ENCODE measurements around the gene BRD1. TPM values are rescaled to one million over a fixed set of nuclear protein-coding genes. Genes with fewer than 3 reads are reported as not detected.

BRD1 gene
- total RNA-seq, 4 donors from 2014 or later: 32.2 to 51.8 (median 41.6) TPM

DNA sequence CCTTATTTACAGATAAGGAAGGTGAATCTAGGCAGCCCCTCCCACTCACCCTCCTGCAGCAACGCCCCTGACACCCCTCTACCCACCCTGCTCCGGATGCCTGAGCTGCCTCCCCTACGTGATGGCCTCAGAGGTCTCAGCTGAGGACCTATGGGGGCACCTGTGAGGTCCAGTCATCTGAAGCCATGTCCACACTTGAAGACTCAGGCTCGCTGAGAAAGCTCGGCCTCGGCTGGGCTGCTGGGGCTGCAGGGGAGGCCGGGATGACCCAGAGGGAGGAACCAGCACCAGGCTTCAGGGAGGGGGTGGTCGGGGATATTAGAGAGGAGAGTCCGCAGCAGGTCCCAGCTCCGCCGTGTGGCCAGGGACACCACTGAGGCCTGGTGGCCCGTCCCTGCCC lies 92.8 kb downstream of the BRD1 start:
- no peaks in the 10 kb centered on the region for H3K36me3 ChIP-seq
- no peaks in the 10 kb centered on the region for H3K27me3 ChIP-seq
- H3K4me3 ChIP-seq (replicated peaks in 1 of 3): no peak overlapping the region
- WGBS, 2 donors: 77 to 91% methylated on average over 6 to 7 of the region's 12 CpGs
- H3K4me1 ChIP-seq: no peaks in the 10 kb centered on the region
- no peak overlapping the region for H3K27ac ChIP-seq
- no peak for DNase-seq
- intact Hi-C loops (cut with DNase I): no loop called here
- no peaks in the 10 kb centered on the region for H3K9me3 ChIP-seq
- TF ChIP-seq, protein P1, sequence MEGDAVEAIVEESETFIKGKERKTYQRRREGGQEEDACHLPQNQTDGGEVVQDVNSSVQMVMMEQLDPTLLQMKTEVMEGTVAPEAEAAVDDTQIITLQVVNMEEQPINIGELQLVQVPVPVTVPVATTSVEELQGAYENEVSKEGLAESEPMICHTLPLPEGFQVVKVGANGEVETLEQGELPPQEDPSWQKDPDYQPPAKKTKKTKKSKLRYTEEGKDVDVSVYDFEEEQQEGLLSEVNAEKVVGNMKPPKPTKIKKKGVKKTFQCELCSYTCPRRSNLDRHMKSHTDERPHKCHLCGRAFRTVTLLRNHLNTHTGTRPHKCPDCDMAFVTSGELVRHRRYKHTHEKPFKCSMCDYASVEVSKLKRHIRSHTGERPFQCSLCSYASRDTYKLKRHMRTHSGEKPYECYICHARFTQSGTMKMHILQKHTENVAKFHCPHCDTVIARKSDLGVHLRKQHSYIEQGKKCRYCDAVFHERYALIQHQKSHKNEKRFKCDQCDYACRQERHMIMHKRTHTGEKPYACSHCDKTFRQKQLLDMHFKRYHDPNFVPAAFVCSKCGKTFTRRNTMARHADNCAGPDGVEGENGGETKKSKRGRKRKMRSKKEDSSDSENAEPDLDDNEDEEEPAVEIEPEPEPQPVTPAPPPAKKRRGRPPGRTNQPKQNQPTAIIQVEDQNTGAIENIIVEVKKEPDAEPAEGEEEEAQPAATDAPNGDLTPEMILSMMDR (IDR thresholded peaks at IDR 0.05): no peak
- no peak for TF ChIP-seq POLR2A (IDR thresholded peaks at IDR 0.05)

DNA sequence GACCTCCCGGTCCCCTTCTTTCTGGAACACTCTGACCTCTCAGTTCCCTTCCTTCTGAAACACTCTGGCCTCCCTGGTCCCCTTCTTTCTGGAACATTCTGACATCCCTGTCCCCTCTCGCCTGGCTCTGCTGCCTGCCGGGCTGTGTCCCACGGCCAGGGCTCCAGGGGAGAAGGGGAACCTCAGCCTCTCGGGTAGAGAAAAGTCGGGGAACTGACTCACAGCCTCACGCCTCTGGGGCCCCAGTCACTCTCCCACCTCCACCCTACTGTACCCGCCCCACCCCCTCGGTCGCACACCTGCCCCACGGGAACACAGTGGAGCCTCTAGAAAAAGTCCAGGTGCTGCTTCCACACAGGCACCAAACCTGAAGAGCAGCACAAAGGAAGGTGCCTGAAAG lies 93.3 kb downstream of the BRD1 start:
- no peaks in the 10 kb centered on the region for H3K9me3 ChIP-seq
- WGBS, 2 donors: 81 to 85% methylated on average over 11 of the region's 11 CpGs
- intact Hi-C loops (cut with DNase I): no loop called here
- DNase-seq: no peak
- TF ChIP-seq POLR2A (IDR thresholded peaks at IDR 0.05): no peak
- TF ChIP-seq, protein P1 (IDR thresholded peaks at IDR 0.05): no peak
- H3K36me3 ChIP-seq: no peaks in the 10 kb centered on the region
- no peaks in the 10 kb centered on the region for H3K27me3 ChIP-seq
- H3K27ac ChIP-seq: no peak overlapping the region
- no peak overlapping the region for H3K4me3 ChIP-seq (replicated peaks in 1 of 3)
- H3K4me1 ChIP-seq: no peaks in the 10 kb centered on the region

DNA sequence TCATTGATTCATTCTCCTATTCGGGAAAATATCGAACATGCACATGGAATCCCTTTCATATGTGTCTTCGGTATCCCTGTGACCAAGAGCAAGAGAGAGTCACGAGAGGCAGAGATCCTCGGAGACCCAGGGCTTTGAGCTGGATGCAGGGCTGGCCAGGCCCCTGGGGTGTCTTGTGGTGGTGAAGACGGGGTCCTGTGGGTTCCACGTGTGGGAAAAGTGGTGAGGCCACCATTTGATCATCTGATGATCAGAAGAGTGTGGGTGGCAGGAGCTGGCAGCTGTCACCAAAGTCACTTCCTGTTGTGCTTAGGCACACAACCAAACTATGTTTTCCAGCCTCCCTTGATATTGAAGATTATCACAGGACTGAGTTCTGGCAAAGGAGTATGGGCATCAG lies 94.0 kb downstream of the BRD1 start:
- Histone ChIP-seq H3K9me3 (no peaks in the 10 kb centered on the region), H3K36me3 (no peaks in the 10 kb centered on the region), H3K4me1 (no peaks in the 10 kb centered on the region), H3K4me3 (replicated peaks in 1 of 3) (no peak overlapping the region), H3K27ac (no peak overlapping the region), H3K27me3 (no peaks in the 10 kb centered on the region)
- 82 to 90% methylated on average over 7 of the region's 7 CpGs for WGBS, 2 donors
- no peak for TF ChIP-seq POLR2A (IDR thresholded peaks at IDR 0.05)
- TF ChIP-seq, protein P1 (IDR thresholded peaks at IDR 0.05): no peak
- DNase-seq: no peak
- intact Hi-C loops (cut with DNase I): no loop called here

DNA sequence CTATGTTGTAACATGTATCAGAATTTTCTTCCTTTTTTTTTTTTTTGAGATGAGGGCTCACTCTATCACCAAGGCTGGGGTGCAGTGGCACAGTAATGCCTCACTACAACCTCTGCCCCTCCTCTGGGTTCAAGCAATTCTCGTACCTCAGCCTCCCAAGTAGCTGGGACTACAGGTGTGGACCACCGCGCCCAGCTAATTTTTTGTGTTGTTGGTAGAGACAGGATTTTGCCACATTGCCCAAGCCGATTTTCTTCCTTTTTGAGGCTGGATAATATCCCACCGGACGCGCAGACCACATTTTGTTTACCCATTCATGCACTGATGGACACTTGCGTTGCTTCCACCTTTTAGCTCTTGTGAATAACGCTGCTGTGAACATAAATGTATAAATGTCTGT lies 97.0 kb downstream of the BRD1 start:
- no peak for TF ChIP-seq POLR2A (IDR thresholded peaks at IDR 0.05)
- TF ChIP-seq, protein P1 (IDR thresholded peaks at IDR 0.05): no peak
- Histone ChIP-seq H3K9me3 (no peaks in the 10 kb centered on the region), H3K27ac (no peak overlapping the region), H3K4me3 (replicated peaks in 1 of 3) (no peak overlapping the region), H3K27me3 (no peaks in the 10 kb centered on the region), H3K36me3 (no peaks in the 10 kb centered on the region), H3K4me1 (no peaks in the 10 kb centered on the region)
- no peak for DNase-seq
- intact Hi-C loops (cut with DNase I): no loop called here
- WGBS, 2 donors: 91 to 92% methylated on average over 9 of the region's 9 CpGs

DNA sequence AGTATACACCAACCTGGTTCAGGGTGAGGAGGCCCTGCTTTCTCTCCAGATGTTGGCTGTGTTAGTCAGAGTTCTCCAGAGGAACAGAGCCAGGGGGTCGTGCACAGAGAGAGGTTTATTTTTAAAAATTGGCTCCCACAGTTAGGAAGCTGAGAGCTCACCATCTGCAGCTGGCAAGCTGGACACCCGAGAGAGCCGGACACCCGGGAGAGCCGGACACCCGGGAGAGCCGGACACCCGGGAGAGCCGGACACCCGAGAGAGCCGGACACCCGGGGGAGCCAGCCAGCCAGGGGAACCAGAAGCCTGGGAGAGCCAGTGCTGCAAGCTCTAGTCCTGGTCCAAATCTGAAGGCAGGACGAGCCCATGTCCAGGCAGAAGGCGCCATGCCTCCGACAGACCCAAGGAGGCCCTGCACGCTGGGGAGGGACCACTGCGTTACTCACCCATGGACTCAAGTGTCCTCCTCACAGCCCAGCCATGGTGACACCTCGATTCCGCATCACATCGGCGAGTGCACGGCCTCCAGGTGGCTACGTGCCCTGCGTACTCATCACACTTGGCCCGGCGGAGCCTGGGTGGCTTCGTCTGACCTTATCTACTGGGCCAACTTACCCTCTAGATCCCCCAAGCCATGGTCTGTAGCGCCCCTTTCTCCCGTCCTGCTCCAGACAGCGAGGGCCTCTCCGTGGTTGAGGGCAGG lies 99.0 kb downstream of the BRD1 start:
- Histone ChIP-seq H3K4me1 (no peaks in the 10 kb centered on the region), H3K36me3 (no peaks in the 10 kb centered on the region), H3K27ac (no peak overlapping the region), H3K9me3 (no peaks in the 10 kb centered on the region), H3K4me3 (replicated peaks in 1 of 3) (no peak overlapping the region), H3K27me3 (peaks cover 7% of the 10 kb centered on the region)
- TF ChIP-seq POLR2A (IDR thresholded peaks at IDR 0.05): no peak
- TF ChIP-seq, protein P1 (IDR thresholded peaks at IDR 0.05): no peak
- intact Hi-C loops (cut with DNase I): no loop called here
- 69 to 87% methylated on average over 13 of the region's 31 CpGs for WGBS, 2 donors
- DNase-seq: no peak
